Body of pancreas (tissue), 4 donors: ENCODE measurements around the gene SRGAP1.

ENCODE experiments used
- CTCF ChIP-seq, 7 experiments: fragments of 450-650 bp in 4 of 7; fragments of 200-600 bp in 3 of 7; sonication (generic) in 3 of 7; IDR thresholded peaks; one replicate each; pipeline ENCODE4 v1.5.1; 2016 to 2019; ENCODE audit warnings: antibody characterized with exemption in 7 of 7
- POLR2A ChIP-seq, 3 donors: fragments of 450-650 bp; IDR thresholded peaks; one replicate each; pipeline ENCODE4 v1.6.1; 2016; ENCODE audit warnings: antibody characterized with exemption in 3 of 3, mild to moderate bottlenecking in 2 of 3

DNA sequence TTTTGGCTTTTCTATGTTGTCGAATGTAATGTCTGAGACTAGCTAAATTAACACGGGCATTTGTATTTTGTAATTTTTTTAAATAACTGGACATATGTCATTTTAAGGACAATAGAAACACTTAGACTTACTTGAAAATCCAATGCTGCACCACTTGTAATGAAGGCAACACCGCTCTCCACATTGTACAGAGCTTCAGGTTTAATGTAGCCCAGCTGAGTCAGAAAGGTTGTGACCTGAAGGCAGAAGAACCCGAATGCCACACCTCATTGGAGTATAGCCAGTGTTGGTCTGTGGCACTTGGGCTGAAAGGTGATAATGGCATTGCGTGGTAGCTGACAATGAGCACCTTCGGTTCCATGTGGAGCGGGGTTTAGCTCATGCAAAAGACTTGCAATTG, 298.3 kb downstream of the SRGAP1 start:
- no peak for TF ChIP-seq CTCF (IDR thresholded peaks at IDR 0.05)
- TF ChIP-seq POLR2A (IDR thresholded peaks at IDR 0.05), result no peak
